Left lobe of liver (tissue), 2 donors: ENCODE results near the gene WDR82. TPM values are rescaled to one million over a fixed set of nuclear protein-coding genes. Genes with fewer than 3 reads are reported as not detected.

ENCODE experiments used
- ATAC-seq: fragments of 200-7000 bp; cut with Tn5 transposase; one replicate; pipeline ENCODE4 v1.9.1; 2020; ENCODE audit warnings: mild to moderate bottlenecking, moderate library complexity
- DNase-seq: peaks from one replicate; pipeline ENCODE4 v3.0.0-alpha.2; 2020; ENCODE audit warnings: low spot score
- total RNA-seq: library from RNA; stranded (reverse); gene quantifications from one replicate; pipeline ENCODE4 v1.2.1, GENCODE V29; 2021
- donor health status: DM: no; HTN: no; CAD: no; lungs with moderate emphysema.
- donor health status: DM: no; HTN: yes; CAD: no.

Gene WDR82
- total RNA-seq, 1 donor from 2014 or later: 18.6 TPM

DNA sequence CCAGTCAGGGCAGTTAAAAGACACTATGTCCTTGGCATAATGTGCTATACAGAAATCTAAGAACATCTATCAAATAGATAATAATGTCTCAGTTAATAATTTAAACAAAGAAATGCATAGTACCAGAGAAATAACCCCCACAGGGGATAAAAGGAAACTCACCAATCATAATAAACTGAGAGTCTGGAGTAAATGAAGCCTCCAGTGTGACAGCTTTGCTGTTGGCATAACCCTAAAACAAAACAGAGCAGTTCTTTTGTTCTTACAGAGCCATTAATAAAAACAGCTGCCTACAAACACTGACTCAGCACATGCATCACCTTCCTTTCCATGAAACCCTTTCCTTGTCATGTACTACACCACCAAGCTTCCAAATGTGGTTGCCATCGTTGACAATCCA lies 19.4 kb downstream of the WDR82 start:
- DNase-seq (no peak), ATAC-seq (no peak)

DNA sequence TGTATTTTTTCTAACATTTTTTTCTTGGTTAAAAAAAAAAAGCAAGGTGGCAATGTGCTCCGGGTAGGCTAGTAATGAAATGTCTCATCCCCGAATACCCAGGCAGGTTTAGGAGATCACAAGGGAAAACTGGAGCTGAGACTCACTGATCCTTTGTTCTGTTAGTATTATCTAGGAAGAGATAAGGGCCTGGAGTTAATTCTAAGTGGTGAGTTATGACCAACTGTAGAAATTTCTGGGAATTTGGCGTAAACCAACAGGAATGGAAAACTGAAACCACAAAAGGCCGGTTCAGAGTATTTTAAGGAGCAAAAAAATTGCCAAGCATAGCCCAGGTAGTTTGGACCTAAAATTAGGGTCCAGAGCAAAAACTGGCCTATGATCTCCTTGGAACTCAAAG lies 20.5 kb downstream of the WDR82 start:
- DNase-seq (no peak), ATAC-seq (no peak)

DNA sequence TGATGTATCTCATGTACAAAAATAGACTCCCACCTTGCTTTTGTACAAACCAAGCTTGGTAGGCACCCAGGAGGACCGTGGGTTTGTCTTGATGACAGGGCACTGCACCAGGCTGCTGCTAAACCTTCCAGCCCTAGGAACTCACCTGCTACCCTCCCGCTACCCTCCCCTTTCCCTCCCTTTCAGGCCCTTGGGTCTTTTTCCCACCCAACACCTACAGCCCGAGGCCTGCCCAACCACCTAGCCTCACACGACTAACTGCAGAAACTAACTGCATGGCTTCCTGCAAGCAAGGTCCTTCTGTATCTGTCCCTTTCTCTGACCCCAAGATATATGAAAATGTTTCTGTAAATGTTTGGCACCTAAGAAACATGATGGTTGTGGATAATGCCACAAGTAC lies 21.8 kb downstream of the WDR82 start:
- ATAC-seq (no peak), DNase-seq (no peak)

DNA sequence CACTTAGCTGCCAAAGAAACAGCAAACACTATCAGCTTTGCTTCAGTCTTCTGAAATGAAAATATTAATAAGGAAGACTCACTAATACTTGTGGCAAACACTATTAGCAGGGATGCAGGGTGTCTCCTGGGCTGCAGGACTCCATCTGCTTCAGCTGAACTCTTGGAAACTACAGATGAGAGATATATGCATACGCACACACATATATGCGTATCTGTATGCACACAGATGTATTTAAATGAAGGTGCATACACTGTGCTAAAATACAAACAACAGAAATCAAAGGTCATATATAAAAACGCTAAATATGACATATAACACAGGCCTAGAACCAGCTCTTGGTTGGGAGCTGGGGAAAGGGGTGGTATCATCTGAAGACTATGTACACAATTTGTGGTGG lies 22.3 kb downstream of the WDR82 start:
- no peak for DNase-seq
- no peak for ATAC-seq

DNA sequence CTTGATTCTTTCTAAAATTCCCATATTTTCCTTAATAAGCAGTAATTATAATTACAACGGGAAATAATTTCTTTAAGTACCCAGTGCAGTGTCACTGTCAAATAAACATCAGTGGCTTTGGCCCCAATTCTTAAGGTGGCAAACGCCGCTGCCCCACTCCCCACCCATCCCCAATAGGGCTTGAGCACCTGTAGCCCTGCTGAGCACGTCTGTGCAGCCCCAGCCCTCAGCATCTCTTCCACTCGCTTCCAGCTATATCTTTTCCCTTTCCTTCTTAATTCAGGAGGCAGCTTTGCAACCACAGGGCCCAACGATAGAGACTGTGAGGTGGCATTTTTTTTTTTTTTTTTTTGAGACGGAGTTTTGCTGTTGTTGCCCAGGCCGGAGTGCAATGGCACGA lies 23.8 kb downstream of the WDR82 start:
- ATAC-seq: no peak
- DNase-seq: no peak

DNA sequence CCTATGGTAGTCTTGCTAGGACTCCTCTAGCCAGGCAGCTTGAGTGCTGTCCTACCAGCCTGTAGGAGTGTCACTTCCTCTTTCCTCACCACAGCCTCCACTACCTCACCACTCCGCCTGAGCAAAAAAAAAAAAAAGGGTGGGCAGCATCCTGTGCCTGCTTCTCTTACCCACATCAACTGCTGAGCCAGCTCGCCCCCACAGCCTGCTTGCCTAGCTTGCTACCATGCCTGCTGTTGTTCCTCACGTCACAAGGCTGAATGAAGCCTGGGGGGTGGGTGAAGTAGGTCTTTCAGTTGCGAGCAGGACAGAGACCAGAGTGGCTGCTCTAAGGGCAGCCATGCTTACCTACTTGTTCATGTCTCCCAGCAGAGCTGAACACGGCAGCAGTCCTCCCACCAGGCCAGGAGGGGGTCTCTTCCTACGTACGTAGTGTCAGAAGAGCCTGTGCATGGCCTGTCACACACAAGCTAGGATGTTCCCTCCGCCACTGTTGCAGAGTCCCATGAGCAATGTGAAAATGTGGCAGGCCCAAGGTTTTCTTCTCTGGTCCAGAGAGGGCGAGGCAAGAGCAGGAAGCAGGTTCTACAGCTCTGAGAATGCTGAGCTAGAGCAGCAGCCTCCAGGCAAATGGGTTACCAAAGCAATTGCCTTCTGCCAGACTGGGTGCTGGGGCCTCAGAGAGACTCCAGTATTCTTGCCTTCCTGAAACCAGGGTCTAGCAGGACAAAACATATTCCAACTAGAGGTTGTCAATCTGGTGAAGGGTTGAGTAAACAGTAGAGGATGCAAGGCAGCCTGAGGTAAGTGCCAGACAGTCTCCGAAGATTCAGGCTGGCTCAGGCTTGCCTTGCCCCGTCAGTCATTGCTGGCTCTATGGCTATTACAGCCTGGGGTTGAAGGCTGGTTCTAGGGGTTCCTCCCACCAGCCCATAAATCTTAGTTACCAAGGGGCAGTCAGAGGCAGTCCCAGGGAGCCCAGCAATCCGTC lies 24.8 kb downstream of the WDR82 start:
- ATAC-seq: peak; percentile 20

DNA sequence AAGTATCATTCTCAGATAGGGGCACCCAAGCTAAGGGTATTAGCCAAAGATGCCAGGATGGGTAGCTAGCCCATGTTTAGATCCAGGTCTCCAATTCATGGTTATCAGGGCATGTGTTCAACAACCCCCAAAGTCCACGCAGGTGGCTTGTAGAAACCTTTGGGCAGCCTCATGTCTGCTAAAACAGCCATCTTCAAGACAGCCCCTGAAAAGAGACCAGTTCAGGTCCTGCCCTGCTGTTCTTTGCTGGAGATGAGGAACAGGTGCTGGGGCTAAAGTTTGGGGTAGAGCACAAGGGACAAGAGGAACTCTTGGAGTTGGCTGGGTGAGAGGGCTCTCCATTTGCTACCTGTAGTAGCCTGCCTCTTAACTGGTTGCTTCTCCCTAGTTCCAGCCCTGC lies 28.3 kb downstream of the WDR82 start:
- DNase-seq (no peak), ATAC-seq (no peak)

More for the DNA sequence above, 24.8 kb downstream of the WDR82 start:
- no peak for DNase-seq

DNA sequence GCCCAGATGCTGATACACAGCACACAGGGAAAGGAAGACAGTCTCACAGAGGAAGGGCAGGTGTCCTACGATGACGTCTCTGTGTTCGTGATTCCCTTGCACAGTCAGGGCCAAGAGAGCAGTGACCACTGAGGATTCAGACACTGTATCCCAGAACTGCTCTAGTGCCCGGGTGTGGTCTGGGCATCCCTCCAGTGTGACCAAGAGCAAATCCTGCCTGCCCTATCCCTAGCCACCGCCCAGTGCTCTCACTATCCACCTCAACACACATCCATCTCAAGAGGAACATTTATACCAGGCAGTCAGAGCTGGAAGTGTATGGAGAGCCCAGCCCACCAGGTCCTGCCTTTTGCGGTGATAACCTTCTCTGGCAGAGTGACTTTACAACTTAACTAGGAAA lies 28.8 kb downstream of the WDR82 start:
- ATAC-seq (peak; percentile 6), DNase-seq (no peak)

DNA sequence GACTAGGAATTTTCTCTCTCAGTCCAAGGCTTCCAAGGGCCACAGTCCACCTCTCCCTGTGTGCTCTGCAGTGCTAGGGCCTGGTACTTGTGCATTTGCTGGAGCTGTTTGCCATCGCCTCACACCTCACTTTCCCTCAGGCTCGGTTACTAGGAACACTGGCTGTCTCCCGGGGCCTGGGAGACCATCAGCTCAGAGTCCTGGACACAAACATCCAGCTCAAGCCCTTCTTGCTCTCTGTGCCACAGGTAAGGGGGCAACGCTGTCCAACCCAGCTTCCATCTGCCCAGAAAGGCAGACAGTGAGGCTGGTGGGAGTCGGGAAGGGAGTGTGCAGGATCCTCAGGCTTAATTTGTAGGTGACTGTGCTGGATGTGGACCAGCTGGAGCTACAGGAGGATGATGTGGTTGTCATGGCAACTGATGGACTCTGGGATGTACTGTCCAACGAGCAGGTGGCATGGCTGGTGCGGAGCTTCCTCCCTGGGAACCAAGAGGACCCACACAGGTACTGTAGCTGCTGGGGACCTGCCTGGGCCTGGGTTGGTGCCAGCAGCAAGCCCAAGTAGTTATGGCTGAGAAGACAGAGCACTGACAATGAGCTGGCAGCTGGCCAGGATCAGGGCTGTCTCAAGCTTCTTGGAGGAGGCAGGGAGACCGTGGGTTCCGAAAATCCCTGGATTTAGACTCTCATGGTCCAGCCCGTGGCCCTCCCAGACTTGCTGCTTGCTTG lies 29.5 kb downstream of the WDR82 start:
- peak; percentile 40 for DNase-seq
- ATAC-seq: peak; percentile 15

DNA sequence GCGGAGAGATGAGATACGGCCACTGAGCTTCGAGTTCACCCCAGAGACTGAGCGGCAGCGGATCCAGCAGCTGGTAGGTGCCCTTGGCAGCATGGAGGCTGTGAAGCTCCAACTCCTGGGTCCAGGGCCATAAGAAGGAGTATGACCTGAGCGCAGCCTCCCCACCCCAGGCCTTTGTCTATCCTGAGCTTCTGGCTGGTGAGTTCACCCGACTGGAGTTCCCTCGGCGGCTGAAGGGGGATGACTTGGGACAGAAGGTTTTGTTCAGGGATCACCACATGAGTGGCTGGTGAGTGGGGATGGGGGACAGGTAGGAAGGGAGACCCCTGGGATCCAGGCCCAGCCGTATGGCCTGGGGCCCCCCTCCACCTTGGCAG lies 30.3 kb downstream of the WDR82 start:
- DNase-seq: no peak
- ATAC-seq: no peak

DNA sequence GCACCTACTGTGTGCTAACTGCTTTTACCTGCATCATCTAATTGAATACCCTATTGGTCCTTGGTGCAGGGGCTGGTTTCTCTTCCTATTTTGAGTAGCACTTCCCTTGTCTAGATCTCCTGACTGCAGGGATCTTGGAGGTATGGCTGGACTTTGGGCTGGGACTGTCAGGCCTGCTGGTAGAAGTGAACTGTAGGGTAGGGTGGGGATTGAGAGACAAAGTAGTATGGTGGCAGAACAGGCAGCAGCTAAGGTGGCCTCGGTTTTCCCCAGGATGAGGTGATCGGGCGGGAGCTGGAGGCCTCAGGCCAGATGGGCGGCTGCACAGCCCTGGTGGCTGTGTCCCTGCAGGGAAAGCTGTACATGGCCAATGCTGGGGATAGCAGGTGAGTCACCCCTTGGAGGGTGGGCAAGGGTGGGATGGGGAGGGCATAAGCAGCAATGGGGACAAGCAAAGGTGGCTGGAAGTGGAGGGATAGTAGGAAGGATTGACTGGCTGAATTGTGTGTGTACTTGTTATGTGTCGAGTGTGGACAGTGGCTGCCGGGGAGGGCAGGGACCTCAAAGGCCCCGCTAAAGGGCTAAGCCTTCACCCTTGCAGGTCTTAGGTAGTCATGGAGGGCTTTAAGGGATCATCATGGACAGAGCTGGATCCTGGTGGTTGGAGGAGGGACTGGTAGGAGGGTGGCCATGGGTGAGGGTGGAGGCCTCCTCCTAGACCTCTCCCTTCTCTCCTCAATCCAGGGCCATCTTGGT lies 30.9 kb downstream of the WDR82 start:
- DNase-seq (peak; percentile 43), ATAC-seq (no peak)

DNA sequence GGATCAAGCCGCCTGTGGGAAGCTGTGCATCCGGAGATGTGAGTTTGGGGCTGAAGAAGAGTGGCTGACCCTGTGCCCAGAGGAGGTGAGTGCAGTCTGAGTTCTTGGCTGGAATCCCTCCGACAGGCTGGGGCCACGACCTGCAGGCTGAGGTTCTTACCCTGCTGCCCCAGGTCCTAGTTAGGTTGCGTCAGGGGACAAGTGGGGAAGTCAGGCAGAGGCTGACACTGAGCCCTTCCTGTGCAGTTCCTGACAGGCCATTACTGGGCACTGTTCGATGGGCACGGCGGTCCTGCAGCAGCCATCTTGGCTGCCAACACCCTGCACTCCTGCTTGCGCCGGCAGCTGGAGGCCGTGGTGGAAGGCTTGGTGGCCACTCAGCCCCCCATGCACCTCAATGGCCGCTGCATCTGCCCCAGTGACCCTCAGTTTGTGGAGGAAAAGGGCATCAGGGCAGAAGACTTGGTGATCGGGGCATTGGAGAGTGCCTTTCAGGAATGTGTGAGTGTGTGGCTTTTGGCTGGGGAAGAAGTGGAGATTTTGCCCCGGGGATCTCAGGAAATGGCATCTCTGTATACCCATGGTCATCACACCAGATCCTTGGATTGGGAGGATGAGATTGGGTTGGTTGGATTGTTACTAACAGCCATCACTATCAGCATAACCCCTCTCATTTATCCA lies 31.6 kb downstream of the WDR82 start:
- peak; percentile 70 for DNase-seq
- ATAC-seq: peak; percentile 64

DNA sequence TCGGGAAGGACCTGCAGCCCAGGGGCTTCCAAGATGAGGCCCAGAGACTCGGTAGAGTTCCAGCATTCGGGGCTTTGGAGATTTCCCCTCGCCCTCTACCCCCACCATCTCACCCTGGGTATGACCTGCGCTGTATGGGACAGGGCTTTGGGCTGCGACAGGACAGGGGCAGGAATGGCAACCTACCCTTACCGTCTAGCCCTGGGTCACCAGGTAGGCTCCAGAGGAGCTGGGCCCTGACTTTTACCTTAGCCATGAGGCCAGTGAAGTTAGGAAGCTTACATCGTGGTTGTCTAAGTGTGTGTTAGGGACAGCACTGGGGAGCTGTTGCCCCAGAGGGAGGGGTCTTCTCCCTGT lies 32.2 kb downstream of the WDR82 start:
- no peak for DNase-seq

DNA sequence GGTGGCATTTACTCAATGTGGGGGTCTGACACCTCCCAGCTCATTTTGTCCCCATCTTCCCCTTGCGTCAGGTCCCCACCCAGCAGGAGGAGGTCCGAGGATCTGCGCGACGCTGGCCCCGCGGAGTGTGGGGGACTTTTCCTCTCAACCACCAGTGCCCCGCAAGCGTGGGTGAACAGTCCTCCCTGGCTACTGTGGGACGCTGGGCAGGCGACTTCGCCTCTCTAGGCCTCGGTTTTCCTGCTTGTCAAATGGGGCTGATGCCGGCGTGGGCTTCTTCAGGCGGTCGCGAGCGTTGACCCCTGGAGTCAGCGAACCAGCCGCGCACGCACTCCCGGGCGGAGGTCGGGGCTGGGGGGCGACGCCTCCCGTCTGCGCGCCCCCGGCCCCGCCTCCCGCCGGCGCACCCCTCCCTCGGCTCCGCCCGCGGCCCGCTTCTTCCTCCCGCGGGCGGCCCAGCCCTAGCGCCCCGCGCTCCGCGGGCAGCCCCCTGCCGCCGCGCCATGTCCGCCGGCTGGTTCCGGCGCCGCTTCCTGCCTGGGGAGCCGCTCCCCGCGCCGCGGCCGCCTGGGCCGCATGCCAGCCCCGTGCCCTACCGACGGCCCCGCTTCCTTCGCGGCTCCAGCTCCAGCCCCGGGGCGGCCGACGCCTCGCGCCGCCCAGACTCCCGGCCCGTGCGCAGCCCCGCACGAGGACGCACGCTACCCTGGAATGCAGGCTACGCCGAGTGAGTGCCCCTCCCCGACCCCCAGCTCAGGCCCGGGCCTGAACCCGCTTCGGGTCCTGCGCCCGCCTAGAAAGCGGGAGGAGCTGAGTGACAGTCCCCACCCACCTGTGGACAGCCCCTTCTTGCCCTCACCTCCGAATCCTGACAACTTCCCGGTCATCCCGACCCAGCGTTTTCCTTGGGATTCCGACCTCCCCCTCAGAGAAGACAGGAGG lies 32.9 kb downstream of the WDR82 start, which contains the start of gene PPM1M:
Gene PPM1M (plus strand): TSS at position 438 of the 942 bp plus-strand sequence. CDS start 66 bp downstream, at position 504.
- peak; percentile 44 for ATAC-seq
- DNase-seq: peak; percentile 60

More for the DNA sequence above, 32.2 kb downstream of the WDR82 start:
- ATAC-seq: peak; percentile 4

DNA sequence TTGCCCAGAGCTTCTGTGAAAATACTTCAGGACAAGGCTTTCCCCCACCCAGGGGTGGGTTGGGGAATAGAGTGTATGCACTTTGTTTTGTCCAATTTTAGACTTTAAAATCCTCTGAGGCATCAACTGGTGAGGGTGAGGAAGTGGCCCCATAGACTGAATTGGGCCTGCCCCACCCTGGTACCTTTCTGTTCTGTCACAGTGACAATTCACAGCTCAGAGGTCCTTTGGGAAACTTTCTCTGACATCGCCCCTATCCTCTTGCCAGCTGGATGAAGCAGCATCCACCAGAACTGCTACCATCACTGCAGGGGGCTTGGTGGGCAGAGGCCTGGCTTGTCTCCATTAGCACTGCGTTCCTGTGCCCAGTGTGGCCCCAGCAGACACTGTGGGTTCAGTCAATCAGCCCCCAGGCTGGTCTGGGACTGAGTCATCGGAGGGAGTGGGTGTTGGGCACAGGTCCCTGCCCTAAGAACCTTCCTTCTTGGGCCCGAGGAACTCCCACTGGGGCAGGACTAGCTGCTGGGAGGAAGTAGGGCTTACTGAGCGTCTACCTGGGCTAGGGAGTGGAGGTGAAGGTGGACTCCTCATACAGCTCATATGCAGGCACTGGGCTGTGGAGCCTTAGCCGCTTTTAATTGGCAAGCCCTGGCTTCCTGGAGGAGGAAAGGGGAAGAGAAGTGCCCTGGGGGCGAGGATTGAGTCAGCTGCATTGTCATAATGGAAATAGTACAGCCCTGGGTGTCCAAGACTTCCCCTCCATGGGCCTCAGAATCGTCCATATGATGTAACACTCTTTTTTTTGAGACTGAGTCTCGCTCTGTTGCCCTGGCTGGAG lies 34.4 kb downstream of the WDR82 start:
- ATAC-seq (no peak), DNase-seq (peak; percentile 53)

DNA sequence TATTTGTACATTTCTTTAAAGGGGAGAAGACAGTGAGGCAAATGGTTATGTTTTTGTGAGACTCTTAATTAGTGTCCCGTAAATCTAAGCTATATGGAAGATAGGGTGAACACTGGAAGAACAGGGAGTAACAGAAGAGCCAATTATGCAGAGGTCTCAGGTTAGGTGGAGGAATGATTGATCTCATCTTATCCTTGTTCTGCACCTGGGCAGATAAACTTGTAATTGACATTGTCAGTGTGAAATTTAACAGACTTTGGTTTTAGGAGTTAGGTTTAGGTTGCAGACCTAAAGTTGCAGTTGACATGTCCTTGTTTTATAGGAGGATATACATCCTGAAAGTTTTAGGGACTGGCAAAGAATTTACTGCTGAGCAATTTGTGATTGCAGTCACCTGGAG lies 36.4 kb downstream of the WDR82 start:
- DNase-seq: no peak
- ATAC-seq: no peak

DNA sequence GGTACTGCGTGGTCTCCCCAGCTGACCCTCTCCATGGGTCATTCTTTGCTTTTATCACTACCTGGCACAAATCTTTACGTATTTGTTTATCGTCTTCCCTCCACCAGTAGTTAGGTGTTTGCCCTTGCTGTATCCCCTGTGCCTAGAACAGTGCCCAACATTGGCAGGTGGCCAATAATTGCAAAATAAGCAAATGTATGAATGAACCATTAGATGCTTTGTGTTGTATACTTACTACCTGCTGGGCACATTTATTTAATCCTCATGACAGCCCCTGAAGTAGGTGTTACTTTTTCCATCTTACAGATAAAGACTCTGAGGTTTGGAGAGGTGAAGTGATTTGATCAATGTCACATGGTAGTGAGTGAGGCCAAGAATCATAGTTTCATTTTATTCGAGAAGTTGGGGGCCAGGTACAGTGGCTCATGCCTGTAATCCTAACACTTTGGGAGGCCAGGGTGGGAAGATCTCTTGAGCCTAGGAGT lies 37.5 kb downstream of the WDR82 start:
- DNase-seq: no peak

More for the DNA sequence above, 37.5 kb downstream of the WDR82 start:
- ATAC-seq: no peak
